ENCODE measurements around the gene TIAM1.

TIAM1 gene

GRCh38 chr21:31354604-31355443, 10.8 kb upstream of the TIAM1 start:
- DNase-seq, result peak; percentile 40

GRCh38 chr21:31354122-31354521, 10.1 kb upstream of the TIAM1 start:
- no peak for DNase-seq

- no peak for DNase-seq
Measured at GRCh38 chr21:31352836-31353235, 8.8 kb upstream of the TIAM1 start.

GRCh38 chr21:31351960-31352359, 7.9 kb upstream of the TIAM1 start:
- DNase-seq, result no peak

DNA sequence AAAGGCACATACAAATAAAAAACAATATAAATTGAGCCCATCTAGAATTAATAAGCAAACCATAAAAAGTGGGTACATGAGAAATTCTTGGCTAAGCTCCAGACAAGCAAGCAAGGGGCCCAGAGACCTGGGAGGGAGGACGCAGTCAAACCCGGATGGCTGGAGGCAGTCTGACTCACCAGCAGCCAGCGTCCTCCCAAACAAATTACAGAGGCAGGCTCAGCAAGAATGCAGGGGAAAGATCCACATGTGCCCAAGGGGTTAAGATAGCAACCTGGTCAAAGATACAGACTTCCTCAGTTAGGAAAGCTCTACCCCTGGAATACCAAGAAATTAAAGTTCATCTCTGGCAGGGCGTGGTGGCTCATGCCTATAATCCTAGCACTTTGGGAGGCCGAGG, 7.4 kb upstream of the TIAM1 start:
- DNase-seq, result no peak

- no peak for DNase-seq
Measured at GRCh38 chr21:31349208-31349607, 5.1 kb upstream of the TIAM1 start.

- DNase-seq, result no peak
Measured at GRCh38 chr21:31348188-31348587, 4.1 kb upstream of the TIAM1 start.

DNA sequence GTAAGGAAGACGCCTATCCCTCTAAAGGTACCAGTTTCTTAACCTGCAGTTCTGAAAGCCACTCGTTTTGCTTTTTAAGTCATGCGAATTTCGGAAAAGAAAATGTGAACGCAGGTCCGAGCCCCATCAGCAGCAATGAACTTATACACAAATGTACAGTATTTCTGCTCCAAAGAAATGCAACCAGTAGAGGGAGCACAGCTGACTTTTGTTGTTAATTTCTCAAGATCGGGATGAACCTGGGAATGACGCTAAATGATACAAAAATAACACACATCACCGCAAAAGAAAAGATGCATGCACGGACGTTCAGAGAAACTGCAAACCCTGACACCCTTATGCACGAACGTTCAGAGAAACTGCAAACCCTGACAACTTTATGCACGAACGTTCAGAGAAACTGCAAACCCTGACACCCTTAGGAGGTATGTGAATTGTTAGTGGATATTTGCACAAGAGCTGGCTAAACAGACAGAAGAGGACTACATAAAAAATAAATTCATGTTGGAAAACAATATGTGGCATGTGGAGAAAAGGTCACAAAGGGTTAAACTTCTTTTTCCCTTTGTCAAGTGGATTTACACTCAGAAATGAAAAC, 3.5 kb upstream of the TIAM1 start:
- DNase-seq, result no peak

DNA sequence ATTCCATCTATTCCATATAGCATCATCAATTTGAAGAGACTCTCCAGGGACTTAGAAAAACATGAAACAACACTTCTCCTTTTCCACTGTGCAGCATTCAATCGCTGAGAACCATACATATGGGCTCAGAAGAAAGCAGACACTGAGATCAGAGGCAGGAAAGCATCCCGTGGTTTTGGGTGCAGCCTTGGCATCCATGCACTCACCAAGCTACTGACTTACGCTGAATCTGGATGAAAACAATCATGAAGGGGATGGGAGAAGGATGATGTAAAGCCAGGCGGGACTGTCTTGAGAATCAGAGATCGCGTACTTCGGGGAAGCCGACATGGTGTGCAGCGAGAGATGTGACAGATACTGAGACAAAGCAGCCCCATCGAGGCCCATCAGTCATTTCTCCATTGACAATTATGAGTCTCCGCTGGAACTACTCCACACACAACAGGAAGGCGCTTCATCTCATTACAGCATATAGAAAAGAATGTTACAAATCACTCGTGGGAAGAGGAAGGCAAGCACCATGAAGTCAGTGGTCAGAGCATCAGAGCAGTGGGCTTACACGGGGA, 2.3 kb upstream of the TIAM1 start:
- no peak for DNase-seq

- no peak for DNase-seq
Measured at GRCh38 chr21:31345136-31345535, 1.1 kb upstream of the TIAM1 start.

DNA sequence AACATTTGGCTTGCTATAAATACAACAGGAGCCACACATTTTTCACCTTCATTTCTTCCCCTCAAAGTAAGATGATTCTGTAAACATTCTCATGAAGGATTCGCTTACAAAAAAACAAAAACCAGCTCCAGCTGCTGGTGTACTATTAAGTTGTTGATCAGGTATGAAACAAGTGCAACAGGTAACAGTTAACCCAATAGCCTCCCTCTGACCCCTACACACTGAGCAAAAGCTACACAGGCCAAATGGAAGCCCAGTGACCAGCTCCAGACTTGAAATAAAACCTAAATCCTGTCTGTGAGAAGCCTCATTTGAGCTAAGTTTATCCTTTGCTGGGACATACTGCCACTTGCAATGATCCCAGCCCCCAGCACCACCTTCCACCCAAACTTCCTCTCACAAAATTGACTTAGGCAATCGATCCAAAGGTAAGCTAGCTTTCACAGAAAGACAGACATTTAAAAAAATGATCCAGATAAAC, 991 bp downstream of the TIAM1 start:
- DNase-seq, result no peak

GRCh38 chr21:31342348-31342747, 1.7 kb downstream of the TIAM1 start:
- no peak for DNase-seq

- DNase-seq, result no peak
Measured at GRCh38 chr21:31340942-31341487, 3.0 kb downstream of the TIAM1 start.

DNA sequence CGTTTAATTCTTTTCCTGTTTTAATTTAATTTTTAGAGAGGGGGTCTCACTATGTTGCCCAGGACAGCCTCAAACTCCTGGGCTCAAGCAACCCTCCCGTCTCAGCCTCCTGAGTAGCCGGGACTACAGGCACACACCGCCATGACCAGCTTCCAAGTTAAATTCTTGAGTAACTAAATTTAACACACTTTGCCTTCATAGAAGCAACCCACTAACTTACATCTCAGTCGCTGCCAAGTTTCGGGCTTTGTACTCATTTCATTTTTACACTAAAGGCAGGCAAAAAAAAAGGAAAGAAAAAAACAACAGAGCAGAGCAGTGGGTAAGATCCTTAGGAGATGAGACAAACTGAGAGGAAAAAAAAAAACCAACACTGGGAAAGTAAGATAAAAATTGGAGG, 3.5 kb downstream of the TIAM1 start:
- no peak for DNase-seq

DNA sequence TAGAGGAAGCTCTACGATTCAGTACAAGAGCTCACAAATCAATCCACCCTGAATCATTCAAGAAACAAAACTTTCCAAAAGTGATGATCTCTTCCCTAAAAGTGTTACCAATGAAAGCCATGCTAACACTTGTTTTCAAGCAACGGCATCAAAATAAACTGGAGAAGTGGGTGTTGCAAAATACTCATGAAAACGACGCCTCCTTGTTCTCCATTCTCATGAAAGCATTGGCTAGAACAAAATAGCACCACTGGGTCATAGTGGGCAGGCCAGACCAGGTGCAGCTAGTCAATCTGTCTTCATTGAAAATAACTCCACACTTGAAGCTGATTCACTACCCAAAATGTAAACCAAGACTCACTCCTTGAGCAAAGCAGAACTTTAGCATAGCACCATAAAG, 4.3 kb downstream of the TIAM1 start:
- no peak for DNase-seq

DNA sequence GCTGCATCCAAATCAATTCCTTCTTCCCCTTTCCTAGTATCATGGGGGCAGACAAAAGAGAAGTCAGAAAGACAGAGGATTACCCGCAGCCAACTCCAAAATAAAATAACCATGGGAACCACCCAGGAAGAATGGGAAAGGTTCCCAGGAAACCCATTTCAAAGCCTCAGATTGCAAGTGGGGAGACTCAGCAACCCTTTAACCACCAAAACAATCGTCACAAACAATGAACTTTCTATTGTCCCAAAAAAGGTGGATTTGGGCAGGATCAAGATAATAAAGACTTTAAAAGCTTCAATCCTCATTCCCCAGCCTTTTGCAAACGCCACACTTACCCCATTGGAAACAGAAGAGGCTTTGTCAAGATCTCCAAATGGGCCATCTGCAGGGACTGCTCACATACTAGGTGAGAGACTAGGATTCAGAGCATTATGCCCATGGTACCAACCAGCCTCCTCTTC, 5.1 kb downstream of the TIAM1 start:
- DNase-seq, result no peak

- no peak for DNase-seq
Measured at GRCh38 chr21:31337996-31338907, 5.8 kb downstream of the TIAM1 start.

DNA sequence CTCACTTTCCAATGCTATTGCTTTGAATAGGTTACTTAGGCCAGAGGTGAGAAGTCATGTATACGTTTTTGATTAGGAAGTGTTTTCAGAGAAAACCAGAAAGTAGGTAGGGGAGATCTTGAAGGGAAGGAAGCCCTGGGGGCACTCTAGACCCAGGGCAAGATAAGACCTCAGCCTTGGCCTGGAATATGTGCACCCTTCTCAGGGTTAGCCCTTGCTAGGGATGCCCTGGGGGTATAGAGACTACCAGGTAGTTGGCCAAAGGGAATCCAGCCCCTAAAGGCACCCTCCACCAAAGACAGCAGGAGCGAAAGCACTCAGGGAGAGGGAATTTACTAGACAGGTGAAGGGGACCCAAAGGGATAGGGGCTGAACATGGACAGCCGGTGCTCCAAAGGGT, 7.0 kb downstream of the TIAM1 start:
- no peak for DNase-seq

DNA sequence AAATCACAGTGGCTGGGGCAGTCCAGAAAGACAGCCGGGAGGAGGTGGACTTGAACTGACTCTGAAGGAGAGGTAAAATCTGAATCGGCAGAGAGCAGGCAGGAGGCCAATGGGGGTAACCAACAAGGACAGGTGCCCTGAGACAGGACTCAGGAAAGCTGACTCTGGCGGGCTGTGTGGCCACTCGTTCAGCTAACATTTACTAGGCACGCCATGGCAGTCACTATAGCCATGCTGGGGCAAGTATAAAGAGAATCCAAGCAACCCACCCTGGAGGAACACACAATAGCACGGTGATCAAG, 7.4 kb downstream of the TIAM1 start:
- DNase-seq, result no peak

DNA sequence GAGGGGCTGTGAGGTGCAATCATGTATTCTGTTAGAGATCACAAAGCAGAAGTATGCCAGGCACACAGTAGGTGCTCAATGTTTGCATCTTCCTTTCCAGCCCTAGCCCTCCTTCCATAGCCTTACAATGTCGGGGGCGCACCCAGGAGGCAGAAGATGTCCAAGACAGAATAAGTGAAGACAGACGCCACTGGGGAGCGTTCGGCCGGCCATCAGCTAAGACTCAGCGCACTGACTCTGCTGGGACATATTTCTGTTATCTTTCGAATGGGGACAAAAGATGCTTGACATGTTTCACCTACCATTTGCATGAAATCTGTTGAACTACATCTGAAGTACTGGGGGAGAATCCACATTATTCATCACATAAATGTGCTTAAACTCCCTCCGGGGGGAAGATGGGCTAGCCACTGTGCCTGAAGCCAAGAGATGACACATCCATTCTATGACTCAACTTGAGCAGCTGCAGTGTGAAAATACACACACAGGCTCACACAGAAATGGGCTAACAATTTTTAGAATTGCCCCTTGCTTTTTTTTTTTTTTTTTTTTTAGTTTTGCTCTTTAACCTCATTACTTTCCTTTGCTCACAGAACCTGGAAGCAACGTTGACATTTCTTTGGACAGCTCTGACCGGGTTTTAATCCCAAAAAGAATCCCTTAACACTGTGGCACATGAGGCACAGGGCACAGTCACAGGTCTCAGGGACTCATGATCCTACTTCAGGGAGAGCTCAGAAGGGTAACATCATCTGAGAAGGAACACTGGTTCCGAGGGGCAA, 7.9 kb downstream of the TIAM1 start:
- DNase-seq, result no peak

DNA sequence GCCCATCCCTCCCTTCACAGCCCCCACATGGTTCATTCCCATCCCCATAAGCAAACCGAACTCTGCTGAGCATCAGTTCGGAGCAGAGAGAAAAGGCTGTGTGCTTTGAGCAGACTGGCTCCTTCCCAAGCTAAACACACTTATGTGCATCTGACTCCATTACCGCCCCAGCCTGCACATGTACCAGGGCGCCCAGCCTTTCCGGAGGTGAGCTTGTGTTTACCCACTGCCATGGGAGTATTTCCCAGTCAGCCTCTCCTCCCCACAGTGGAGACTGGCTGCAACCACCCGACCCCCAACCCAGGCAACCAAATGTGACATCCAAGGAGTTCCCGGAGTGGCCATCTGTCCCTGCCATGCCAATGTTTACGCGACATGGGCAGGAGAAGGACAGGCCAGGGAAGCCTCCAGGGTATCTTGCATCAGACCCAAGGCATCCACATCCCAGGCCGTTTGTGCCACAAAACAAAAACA, 9.4 kb downstream of the TIAM1 start:
- DNase-seq, result no peak

GRCh38 chr21:31332525-31332924, 11.5 kb downstream of the TIAM1 start:
- DNase-seq, result no peak
